MM.1S (cell line): ENCODE measurements around the gene RAB24.

Source experiments
- EZH2 ChIP-seq: fragments of 300-600 bp; sonication (generic); optimal IDR thresholded peaks from 2 replicates; pipeline ENCODE3; 2017; ENCODE audit warnings: low read depth, mild to moderate bottlenecking, antibody characterized with exemption, low read length, mixed read lengths
- TF ChIP-seq, protein P1 (sequence below): fragments of 300-600 bp; sonication (generic); IDR thresholded peaks from 2 replicates; pipeline ENCODE4 v1.5.1; 2016; ENCODE audit warnings: antibody characterized with exemption, low read length, mixed read lengths

DNA sequence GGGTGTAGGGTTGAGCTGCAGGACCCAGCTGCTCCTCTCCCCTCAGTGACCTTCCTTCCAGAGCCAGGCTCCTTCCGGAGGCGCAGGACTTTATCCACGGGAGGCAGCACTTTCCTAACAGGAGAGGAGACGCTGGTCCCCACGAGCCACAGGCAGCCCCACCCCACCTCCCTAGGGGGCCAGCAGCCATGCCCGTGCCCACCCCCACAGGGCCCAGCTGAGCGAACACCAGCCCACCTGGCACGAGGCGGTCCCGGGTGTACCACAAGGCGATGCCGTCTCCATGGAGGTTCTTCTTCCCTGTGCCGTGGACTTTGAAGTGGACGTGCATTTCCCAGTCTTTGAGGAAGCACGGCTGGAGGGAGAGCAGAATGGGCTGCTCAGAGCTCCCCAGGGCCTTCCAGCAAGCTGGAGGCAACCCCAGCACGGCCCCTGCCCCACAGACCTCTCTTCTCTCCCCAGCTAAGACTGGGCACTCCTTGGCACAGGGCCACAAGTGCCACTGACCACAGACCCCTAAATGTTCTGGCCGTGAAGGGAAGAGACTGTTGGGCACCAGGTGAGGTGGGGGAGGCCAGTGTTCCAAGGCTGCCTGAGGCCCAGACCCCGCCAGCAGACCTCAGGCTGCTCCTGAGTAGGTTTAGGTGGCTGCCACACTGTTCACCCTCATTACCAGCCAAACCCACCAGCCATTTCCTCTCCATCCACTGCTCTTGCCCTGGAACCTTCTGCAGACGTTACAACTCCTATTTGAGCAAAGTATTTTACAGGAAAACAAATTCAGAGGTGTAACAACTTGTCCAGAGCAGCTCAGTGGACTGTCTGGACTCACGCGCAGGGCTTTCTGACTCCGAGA is 35.0 kb upstream of the RAB24 start:
- TF ChIP-seq, protein P1, sequence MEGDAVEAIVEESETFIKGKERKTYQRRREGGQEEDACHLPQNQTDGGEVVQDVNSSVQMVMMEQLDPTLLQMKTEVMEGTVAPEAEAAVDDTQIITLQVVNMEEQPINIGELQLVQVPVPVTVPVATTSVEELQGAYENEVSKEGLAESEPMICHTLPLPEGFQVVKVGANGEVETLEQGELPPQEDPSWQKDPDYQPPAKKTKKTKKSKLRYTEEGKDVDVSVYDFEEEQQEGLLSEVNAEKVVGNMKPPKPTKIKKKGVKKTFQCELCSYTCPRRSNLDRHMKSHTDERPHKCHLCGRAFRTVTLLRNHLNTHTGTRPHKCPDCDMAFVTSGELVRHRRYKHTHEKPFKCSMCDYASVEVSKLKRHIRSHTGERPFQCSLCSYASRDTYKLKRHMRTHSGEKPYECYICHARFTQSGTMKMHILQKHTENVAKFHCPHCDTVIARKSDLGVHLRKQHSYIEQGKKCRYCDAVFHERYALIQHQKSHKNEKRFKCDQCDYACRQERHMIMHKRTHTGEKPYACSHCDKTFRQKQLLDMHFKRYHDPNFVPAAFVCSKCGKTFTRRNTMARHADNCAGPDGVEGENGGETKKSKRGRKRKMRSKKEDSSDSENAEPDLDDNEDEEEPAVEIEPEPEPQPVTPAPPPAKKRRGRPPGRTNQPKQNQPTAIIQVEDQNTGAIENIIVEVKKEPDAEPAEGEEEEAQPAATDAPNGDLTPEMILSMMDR = no peak
- TF ChIP-seq EZH2 = no peak
